ENCODE results near the gene FBXO21.
"Not testable (repeated sequence)": the region's sequence is repeated elsewhere in the genome, so short reads cannot be mapped to it uniquely, and the experiment has no call there.

Gene FBXO21

GRCh38 chr12:117202556-117202955 is 12.3 kb upstream of the FBXO21 start:
- H3K4me3 ChIP-seq (ENCODE audit: low read length), result no peak overlapping the region
- no peaks in the 10 kb centered on the region for H3K9me2 ChIP-seq (replicated peaks; ENCODE audit: control insufficient read depth, low read length)
- peaks cover 3% of the 10 kb centered on the region; the same call in 1 of the 2 replicates for H3K9me3 ChIP-seq (ENCODE audit: control insufficient read depth, insufficient read depth, low read length)
- no peak overlapping the region for H3K27ac ChIP-seq (ENCODE audit: low read depth, low read length)
- H3K36me3 ChIP-seq (ENCODE audit: control insufficient read depth, low read length), result no peaks in the 10 kb centered on the region
- H4K20me1 ChIP-seq (ENCODE audit: control insufficient read depth, insufficient read depth, low read depth, low read length), result no peaks in the 10 kb centered on the region
- no peaks in the 10 kb centered on the region for H3K4me1 ChIP-seq (ENCODE audit: control insufficient read depth, low read length)
- peaks cover 14% of the 10 kb centered on the region; the same call in 1 of the 2 replicates for H3K27me3 ChIP-seq (ENCODE audit: control insufficient read depth, low read length)
- no peaks in the 10 kb centered on the region for H3F3A ChIP-seq (ENCODE audit: control insufficient read depth, insufficient read depth)
- H3K79me2 ChIP-seq (ENCODE audit: control insufficient read depth, low read length), result no peaks in the 10 kb centered on the region
- TF ChIP-seq EZH2phosphoT487 (IDR thresholded peaks at IDR 0.05; ENCODE audit: borderline replicate concordance, low read length), result no peak
- TF ChIP-seq CTCF (IDR thresholded peaks at IDR 0.05; ENCODE audit: low read depth, low read length, poor library complexity, severe bottlenecking), result no peak
- no peak overlapping the region for H3K4me2 ChIP-seq (ENCODE audit: low read length)

- Histone ChIP-seq H3K4me3 (ENCODE audit: low read length) (no peak overlapping the region), H4K20me1 (ENCODE audit: control insufficient read depth, insufficient read depth, low read depth, low read length) (no peaks in the 10 kb centered on the region), H3K4me2 (ENCODE audit: low read length) (no peak overlapping the region), H3K27me3 (ENCODE audit: control insufficient read depth, low read length) (peaks cover 14% of the 10 kb centered on the region; the same call in 1 of the 2 replicates), H3K9me2 (replicated peaks; ENCODE audit: control insufficient read depth, low read length) (no peaks in the 10 kb centered on the region), H3K36me3 (ENCODE audit: control insufficient read depth, low read length) (no peaks in the 10 kb centered on the region), H3K79me2 (ENCODE audit: control insufficient read depth, low read length) (no peaks in the 10 kb centered on the region), H3K4me1 (ENCODE audit: control insufficient read depth, low read length) (no peaks in the 10 kb centered on the region), H3K27ac (ENCODE audit: low read depth, low read length) (no peak overlapping the region), H3F3A (ENCODE audit: control insufficient read depth, insufficient read depth) (no peaks in the 10 kb centered on the region), H3K9me3 (ENCODE audit: control insufficient read depth, insufficient read depth, low read length) (peaks cover 3% of the 10 kb centered on the region; the same call in 1 of the 2 replicates)
- TF ChIP-seq EZH2phosphoT487 (IDR thresholded peaks at IDR 0.05; ENCODE audit: borderline replicate concordance, low read length) (no peak), CTCF (IDR thresholded peaks at IDR 0.05; ENCODE audit: low read depth, low read length, poor library complexity, severe bottlenecking) (no peak)
Measured at GRCh38 chr12:117202033-117202432, 11.8 kb upstream of the FBXO21 start.

GRCh38 chr12:117199956-117200744 is 9.9 kb upstream of the FBXO21 start:
- H3F3A ChIP-seq (ENCODE audit: control insufficient read depth, insufficient read depth); H3K9me2 ChIP-seq (replicated peaks; ENCODE audit: control insufficient read depth, low read length); H3K9me3 ChIP-seq (ENCODE audit: control insufficient read depth, insufficient read depth, low read length); H4K20me1 ChIP-seq (ENCODE audit: control insufficient read depth, insufficient read depth, low read depth, low read length); H3K4me3 ChIP-seq (ENCODE audit: low read length); H3K27ac ChIP-seq (ENCODE audit: low read depth, low read length); H3K4me1 ChIP-seq (ENCODE audit: control insufficient read depth, low read length); H3K4me2 ChIP-seq (ENCODE audit: low read length); H3K79me2 ChIP-seq (ENCODE audit: control insufficient read depth, low read length); H3K36me3 ChIP-seq (ENCODE audit: control insufficient read depth, low read length): not testable (repeated sequence)
- peaks cover 12% of the 10 kb centered on the region; the same call in 1 of the 2 replicates for H3K27me3 ChIP-seq (ENCODE audit: control insufficient read depth, low read length)

GRCh38 chr12:117196334-117196733 is 6.1 kb upstream of the FBXO21 start:
- not testable (repeated sequence) for H3F3A ChIP-seq (ENCODE audit: control insufficient read depth, insufficient read depth); H3K27ac ChIP-seq (ENCODE audit: low read depth, low read length); H3K4me2 ChIP-seq (ENCODE audit: low read length); H3K79me2 ChIP-seq (ENCODE audit: control insufficient read depth, low read length); H3K4me3 ChIP-seq (ENCODE audit: low read length); H3K9me3 ChIP-seq (ENCODE audit: control insufficient read depth, insufficient read depth, low read length); H3K9me2 ChIP-seq (replicated peaks; ENCODE audit: control insufficient read depth, low read length); H3K4me1 ChIP-seq (ENCODE audit: control insufficient read depth, low read length); H4K20me1 ChIP-seq (ENCODE audit: control insufficient read depth, insufficient read depth, low read depth, low read length); H3K36me3 ChIP-seq (ENCODE audit: control insufficient read depth, low read length)
- peaks cover 18% of the 10 kb centered on the region for H3K27me3 ChIP-seq (ENCODE audit: control insufficient read depth, low read length)

- not testable (repeated sequence) for H4K20me1 ChIP-seq (ENCODE audit: control insufficient read depth, insufficient read depth, low read depth, low read length); H3K4me3 ChIP-seq (ENCODE audit: low read length); H3K4me2 ChIP-seq (ENCODE audit: low read length)
Measured at GRCh38 chr12:117195027-117195426, 4.8 kb upstream of the FBXO21 start.

More at GRCh38 chr12:117195027-117195426, 4.8 kb upstream of the FBXO21 start:
- peaks cover 15% of the 10 kb centered on the region for H3K27me3 ChIP-seq (ENCODE audit: control insufficient read depth, low read length)
- not testable (repeated sequence) for H3K4me1 ChIP-seq (ENCODE audit: control insufficient read depth, low read length); H3K36me3 ChIP-seq (ENCODE audit: control insufficient read depth, low read length); H3K79me2 ChIP-seq (ENCODE audit: control insufficient read depth, low read length); H3K27ac ChIP-seq (ENCODE audit: low read depth, low read length); H3F3A ChIP-seq (ENCODE audit: control insufficient read depth, insufficient read depth); H3K9me2 ChIP-seq (replicated peaks; ENCODE audit: control insufficient read depth, low read length); H3K9me3 ChIP-seq (ENCODE audit: control insufficient read depth, insufficient read depth, low read length)

Data from DOHH2 (cell line).